22Rv1 (cell line): ENCODE results near the gene WDR35.

Experiments
- ZFX ChIP-seq: fragments of 450-650 bp; IDR thresholded peaks from 2 replicates; pipeline ENCODE4 v1.6.1; 2017; ENCODE audit warnings: antibody characterized with exemption, borderline replicate concordance
- TF ChIP-seq, protein P1 (sequence below): fragments of 450-650 bp; IDR thresholded peaks from 2 replicates; pipeline ENCODE4 v1.5.1; 2017; ENCODE audit warnings: mild to moderate bottlenecking

DNA sequence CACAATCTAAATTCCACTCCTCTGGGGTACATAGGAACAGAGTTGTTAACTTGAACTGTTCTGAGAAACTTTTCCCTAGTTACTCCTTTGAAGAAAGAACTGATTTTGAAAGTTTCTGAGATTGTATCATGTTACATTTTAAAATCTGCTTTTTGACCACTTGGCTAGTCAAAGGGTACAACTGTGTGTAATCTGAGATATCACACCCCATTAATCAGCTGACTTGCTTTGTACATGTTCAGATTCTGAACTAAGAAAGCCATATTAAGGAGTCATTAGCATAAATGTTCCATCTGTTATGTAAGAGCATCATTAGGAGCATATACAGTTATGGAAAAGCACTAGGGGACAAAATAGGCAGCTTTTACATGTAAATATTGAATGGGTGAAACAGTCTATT is 3.8 kb upstream of the WDR35 start:
- TF ChIP-seq, protein P1, sequence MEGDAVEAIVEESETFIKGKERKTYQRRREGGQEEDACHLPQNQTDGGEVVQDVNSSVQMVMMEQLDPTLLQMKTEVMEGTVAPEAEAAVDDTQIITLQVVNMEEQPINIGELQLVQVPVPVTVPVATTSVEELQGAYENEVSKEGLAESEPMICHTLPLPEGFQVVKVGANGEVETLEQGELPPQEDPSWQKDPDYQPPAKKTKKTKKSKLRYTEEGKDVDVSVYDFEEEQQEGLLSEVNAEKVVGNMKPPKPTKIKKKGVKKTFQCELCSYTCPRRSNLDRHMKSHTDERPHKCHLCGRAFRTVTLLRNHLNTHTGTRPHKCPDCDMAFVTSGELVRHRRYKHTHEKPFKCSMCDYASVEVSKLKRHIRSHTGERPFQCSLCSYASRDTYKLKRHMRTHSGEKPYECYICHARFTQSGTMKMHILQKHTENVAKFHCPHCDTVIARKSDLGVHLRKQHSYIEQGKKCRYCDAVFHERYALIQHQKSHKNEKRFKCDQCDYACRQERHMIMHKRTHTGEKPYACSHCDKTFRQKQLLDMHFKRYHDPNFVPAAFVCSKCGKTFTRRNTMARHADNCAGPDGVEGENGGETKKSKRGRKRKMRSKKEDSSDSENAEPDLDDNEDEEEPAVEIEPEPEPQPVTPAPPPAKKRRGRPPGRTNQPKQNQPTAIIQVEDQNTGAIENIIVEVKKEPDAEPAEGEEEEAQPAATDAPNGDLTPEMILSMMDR: no peak
- no peak for TF ChIP-seq ZFX
